Stimulated activated CD4-positive, alpha-beta T cell treated with anti-CD3 and anti-CD28 coated beads, Interleukin-2, amount 100 ng/mL, for 4 hours (primary cell): ENCODE measurements around the gene ROGDI.

Experiments used
- DNase-seq: peaks from one replicate; pipeline ENCODE4 v3.0.0-alpha.2; 2020; ENCODE audit warnings: low read depth

ROGDI gene

GRCh38 chr16:4766875-4767628, 35.4 kb downstream of the ROGDI start, which contains the start of gene ZNF500:
Gene ZNF500 (minus strand): TSS chr16:4767162. CDS start chr16:4765978, 1,184 bp downstream.
- peak; percentile 95 for DNase-seq

GRCh38 chr16:4765511-4766474, 36.6 kb downstream of the ROGDI start:
- DNase-seq: no peak

- DNase-seq: no peak
These were observed 38.6 kb downstream of the ROGDI start for GRCh38 chr16:4763791-4764190.

GRCh38 chr16:4762205-4762604, 40.2 kb downstream of the ROGDI start:
- DNase-seq: no peak

GRCh38 chr16:4760221-4760910, 42.1 kb downstream of the ROGDI start:
- no peak for DNase-seq

DNA sequence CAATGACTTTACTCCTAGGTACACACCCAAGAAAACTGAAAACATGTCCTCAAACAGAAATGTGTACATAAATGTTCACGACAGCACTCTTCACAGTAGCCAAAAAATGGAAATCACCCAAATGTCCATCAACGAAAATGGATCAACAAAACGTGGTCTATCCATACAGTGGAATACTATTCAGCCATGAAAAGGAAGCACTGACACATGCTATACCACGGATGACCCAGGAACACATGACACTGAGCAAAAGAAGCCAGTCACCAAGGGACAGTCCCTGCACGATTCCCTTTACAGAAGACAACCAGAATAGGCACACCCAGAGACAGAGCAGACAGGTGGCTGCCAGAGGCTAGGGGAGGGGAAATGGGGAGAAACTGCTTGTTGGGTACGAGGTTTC, 46.7 kb downstream of the ROGDI start:
- no peak for DNase-seq

DNA sequence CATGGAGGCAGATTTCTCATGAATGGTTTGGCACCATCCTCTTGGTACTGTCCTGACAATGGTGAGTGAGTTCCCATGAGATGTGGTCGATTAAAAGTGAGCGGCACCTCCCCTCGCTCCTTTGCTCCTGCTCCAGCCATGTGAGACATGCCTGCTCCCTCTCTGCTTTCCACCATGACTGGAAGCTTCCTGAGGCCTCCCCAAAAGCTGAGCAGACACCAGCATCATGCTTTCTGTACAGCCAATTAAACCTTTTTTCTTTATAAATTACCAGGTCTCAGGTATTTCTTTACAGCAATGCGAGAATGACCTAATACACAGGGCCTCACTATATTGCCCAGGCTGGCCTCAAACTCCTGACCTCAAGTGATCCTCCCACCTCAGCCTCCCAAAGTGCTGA, 47.6 kb downstream of the ROGDI start:
- no peak for DNase-seq

- DNase-seq: no peak
These were observed 49.2 kb downstream of the ROGDI start for GRCh38 chr16:4753227-4753626.

DNA sequence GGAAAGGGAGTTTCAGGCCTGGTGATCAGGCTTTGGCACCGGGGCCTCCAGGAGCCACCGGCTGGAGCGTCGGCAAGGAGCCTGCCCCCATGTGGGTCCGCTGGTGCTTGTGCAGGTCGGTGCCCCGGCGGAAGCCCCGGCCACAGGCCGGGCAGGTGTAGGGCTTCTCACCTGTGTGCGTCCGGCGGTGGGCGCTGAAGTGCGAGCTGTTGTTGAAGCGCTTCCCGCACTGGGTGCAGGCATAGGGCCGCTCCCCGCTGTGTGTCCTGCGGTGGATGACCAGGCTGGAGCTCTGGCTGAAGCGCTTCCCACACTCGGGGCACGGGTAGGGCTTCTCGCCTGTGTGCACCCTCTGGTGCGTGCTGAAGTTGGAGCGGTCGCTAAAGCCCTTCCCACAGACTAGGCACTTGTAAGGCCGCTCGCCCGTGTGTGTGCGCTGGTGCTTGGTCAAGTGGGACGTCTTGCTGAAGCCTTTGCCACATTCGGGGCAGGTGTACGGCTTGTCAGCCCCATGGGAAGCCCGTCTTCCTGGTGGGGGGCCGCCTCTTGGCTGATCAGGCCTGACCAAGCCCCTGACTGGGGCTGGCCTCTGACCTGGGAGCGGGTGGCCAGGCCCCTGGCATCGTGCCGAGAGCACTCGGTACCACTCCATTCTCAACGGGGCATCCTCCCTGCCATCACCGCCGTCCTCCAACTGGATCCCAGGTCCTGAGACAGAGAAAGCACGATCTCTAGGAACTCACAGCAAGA, 49.9 kb downstream of the ROGDI start:
- no peak for DNase-seq

GRCh38 chr16:4750896-4751295, 51.5 kb downstream of the ROGDI start:
- no peak for DNase-seq

DNA sequence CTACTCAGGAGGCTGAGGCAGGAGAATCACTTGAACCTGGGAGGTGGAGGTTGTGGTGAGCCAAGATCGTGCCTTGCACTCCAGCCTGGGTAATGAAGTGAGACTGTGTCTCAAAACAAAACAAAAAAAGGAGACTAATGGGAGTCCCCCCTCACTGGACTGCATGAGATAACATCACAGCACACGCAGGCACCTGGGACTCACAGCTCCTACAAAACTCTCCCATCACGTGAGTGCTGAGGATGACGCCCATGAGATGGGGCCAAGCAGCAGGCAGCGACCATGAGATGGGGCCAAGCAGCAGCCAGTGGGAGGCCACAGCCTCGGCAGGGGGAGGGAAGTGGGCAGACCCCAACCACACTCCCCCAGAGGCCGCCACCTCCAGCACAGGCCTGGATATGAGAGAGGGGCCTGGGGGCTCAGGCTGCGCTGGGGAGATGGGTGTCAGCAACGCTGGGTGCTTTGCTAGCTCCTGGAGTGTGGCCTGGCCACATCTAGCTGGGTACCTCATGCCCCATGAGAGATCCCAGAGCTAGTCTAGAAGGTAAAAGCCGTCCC, 52.7 kb downstream of the ROGDI start:
- no peak for DNase-seq

DNA sequence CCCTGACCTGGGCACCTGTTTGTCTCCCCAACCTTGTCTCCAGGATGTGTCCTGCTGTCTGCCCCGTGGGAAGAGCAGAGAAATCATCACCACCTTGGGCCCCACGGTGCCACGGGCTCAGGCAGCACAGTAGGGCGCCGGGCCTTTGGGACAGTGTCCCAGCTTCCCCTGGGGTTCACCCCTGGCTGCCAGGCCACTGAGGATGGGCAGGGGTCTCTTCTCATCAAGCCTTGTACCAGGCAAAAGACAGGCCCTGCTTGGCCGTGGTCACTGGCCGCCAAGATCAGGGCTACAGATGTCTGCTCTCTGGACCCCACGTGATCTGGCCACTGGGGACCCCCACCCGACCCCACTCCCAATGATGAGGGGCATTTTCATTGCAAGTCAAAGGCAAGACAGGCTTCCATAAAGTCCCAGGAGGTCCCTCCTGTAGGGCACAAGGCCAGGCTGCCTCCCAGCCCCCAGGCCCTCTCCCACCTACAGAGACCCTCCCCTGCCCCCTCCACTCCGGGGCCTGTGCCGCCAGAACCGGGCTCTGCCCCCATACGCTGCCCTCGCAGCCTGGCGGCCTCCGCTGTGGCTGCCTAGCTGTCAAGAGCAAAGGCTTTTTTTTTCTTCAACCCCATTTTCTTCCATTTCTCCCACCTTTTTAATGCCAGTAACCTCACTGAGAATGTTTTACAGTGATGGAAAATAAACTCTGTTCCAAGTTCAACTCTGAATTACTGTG, 53.6 kb downstream of the ROGDI start:
- no peak for DNase-seq

GRCh38 chr16:4747906-4748681, 54.3 kb downstream of the ROGDI start:
- DNase-seq: no peak

DNA sequence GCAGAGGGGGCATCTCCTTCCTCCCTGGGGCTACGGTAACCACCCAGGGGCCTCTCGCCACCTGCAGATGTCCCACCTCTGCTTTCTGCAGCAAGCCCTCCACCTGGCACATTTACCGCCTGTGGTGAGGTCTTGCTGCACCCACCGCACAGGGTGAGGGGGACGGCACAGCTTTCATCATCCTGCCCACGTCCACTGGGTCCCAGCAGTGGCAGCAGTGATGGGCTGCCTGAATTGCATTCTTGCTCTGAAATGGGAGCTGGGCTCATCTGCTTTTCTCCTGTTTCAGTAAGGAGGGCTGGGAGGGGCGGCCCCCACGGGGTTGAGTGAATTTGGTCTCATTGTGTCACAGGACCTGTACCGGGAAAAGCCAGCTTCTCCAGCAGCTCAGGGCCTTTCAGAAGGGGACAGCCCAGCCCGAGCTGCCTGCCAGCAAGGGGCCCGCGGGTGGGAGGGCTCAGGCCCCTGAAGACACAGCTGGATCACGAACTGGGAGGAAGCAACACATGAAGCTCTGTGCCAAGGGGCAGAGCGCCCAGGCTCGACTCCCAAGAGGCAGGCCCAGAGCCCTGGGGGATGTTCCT, 55.4 kb downstream of the ROGDI start:
- no peak for DNase-seq
